HL-60/S4 (cell line): ENCODE data around the gene TNPO1.
"Not testable (repeated sequence)": the region's sequence is repeated elsewhere in the genome, so short reads cannot be mapped to it uniquely, and the experiment has no call there.

Source experiments
- in situ Hi-C: fragments of 300-500 bp; cut with MboI; formaldehyde crosslinking; loops from 2 replicates; pipeline ENCODE4 v1.14.3; 2022; ENCODE audit warnings: low sequenced_read_pairs

The TNPO1 gene

DNA sequence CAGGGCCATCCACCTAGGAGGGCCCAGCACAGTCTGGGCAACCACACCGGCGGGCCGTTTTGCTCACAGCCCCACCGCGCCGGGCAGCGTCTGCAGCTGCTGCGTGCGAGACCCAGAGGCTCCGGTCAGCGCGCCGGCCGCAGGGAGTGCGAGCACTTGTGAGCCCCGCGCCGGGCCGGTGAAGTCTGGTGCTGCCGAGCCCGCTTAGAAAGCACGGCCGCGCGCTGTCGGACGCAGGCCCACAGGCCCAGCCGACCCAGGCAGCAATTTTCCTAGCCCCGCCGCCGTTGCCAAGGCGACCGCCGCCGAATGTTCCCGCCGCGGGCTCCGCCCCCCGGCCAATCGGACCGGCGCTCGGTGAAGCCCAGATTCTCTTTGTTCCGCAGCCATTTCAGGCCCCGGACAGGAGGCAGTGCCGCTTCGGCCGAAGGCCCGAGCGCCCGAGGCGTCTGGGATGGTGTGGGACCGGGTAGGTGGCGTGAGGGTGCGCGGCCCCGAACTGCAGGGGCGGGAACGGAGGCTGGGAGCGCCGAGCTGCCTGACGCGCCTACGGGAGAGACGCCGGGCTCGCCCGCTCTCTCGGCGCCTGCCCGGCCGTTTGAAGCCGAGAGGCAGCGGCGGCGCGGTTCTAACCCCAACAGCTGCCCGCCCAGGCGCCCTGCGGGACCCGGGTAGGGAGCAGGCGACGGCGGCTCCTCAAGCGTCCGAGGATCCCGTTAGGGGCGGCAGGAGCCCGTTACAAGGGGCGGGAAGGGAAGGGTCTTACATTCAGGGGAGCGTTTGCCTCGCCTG is at the start of gene TNPO1:
Gene TNPO1, plus strand, starts transcription at position 378 of the 792 bp plus-strand sequence. Its CDS starts 77 bp downstream, at position 455.
- in situ Hi-C loops: loop anchor here (5.0 kb wide), 1 partner anchor 204 kb away; no protein-coding TSS in a partner anchor

DNA sequence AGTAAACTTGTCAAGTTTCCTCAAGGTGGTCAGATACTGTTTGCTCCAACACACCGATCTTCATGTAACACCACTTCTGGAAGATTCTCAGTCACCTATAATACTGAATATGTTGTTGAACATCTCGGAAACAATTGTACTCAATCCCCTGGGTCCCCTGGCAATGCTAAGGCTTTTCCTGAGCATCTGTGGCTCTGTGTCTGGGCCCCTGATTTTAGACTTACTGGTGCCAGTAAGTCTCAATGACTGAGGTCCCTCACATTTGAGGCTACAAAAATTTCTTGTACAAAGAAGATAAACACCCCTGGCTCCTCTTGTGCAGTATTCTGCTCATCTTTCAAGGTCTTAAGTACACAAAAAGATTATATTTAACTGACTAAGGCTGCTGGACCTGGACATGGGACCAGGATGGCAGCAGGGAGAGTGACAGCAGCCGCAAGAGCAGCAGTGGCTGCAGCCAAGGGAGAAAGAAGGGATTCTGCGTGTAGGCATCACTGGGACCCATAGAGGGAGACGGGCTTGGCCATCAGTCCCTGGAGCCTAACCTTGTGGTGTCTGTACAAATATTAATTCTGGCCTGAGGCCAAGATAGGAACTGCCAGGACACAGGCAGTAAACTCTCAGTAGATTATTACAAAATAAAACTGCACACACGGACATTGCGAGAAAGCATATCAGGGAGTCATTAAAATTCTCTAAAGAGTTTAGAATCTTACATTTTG is 49.0 kb upstream of the TNPO1 start:
- in situ Hi-C loops: no loop called here

DNA sequence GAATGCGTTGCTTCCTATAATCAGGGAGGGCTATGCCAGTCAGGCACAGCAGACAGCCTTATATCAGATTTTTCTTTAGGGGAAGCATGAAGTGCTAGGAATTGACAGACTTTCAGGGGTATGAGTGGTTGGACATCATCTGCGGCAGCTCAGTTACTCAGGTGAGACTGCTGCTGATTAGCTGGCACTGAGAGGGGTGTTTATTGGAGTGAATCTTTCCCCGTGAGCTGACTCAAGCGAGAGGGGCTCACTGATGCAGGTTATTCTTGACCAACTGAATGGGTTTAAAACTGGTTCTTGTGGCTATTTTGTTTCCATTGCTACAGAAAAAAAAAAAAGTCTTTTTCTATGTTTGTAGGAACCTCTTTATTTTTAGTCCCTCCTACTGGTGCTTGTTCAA is 46.2 kb upstream of the TNPO1 start:
- in situ Hi-C loops: no loop called here

DNA sequence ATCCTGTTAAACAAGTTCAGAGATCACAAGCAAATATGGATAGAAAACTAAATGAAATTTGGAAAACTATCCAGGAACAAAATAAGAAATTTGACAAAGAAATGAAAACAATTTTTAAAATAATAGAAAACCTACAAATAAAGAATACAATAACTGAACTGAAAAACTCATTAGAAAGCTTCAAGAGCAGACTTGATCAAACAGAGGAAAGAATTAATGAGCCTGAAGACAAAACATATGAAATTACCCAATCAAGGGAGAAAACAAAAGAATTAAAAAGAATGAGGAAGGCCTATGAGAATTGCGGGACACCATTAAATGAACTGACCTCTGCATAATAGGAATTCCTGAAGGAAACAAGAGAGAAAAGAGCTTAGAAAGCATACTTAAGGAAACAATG is 39.8 kb upstream of the TNPO1 start:
- in situ Hi-C loops: no loop called here

DNA sequence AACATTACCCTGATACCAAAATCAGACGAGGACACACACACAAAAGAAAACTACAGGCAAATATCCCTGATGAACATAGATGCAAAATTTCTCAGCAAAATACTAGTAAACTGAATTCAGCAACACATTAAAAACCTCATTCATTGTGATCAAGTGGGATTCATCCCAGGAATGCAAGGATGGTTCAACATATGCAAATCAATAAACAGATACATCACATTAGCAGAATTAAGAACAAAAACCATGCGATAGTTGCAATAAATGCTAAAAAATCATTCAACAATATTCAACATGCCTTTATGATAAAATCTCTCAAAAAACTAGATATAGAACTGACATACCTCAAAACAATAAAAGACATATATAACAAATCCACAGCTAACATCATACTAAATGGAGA is 36.9 kb upstream of the TNPO1 start:
- in situ Hi-C loops: no loop called here

DNA sequence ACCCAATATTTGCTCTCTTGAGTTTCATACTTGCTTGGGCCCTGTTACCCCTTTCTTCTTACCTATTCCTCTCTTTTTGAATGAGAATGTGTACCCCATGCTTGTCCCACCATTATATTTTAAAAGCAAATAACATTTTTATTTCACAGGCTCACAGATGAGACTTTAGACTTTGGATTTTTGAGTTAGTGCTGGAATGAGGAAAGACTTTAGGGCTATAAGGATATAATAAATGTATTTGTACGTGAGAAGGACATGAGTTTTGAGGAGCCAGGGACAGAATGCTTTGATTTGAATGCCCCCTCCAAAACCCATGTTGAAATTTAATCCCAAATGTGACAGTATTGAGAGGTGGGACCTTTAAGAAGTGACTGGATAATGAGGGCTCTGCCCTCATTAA is 33.1 kb upstream of the TNPO1 start:
- in situ Hi-C loops: no loop called here

DNA sequence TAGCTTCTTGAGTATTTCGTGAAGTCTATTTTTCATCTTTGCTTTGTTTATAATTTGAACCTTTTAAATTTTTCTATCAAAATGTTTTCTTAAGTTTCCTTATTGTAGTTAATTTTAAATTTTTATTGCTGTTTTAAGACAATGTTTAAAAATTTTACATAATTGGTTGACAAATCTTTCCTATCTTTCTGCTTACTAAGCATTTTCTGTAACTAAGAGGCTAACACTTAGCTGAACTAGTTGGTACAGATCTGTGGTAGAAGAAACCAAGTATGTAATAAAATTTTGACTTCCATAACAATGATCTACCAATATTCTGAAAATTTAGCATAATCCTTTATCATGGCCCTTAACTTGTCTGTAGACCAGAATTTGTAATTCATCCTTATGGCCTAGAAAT is 32.3 kb upstream of the TNPO1 start:
- in situ Hi-C loops: no loop called here

DNA sequence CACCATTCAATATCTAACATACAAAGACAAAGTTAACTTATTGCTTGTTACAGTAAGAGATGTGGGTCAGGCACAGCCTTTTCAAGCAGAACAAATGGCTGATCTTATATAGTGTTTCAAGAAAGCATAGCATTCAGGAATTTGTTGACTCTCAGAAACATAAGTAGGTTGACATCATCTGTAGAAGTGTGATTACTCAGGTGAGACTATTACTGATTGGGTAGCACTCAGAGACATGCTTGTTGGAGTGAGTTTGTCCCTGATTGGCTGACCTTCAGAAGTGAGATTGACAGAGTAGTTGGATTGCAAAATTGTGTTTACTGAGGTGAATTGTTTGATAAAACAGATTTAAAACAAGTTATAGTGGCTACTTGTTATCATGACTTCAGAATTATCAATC is 30.7 kb upstream of the TNPO1 start:
- in situ Hi-C loops: no loop called here

DNA sequence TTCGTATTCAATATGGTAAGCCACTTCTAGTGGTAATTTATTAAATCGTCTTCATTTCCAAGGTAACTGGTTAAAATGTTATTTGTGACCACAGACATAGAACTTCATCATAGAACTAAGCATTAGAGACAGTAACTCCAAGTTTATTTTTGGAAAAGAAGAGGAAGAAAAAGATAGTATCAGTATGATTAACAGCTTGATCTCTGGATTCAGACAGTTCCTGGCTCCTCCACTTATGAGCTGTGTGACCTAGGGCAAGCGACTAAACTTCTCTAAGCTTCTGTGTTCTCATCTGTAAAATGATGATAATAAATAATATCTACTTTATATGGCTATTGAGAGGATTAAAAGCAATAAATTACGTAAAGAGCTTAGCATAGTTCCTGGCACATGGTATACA is 29.8 kb upstream of the TNPO1 start:
- in situ Hi-C loops: no loop called here

DNA sequence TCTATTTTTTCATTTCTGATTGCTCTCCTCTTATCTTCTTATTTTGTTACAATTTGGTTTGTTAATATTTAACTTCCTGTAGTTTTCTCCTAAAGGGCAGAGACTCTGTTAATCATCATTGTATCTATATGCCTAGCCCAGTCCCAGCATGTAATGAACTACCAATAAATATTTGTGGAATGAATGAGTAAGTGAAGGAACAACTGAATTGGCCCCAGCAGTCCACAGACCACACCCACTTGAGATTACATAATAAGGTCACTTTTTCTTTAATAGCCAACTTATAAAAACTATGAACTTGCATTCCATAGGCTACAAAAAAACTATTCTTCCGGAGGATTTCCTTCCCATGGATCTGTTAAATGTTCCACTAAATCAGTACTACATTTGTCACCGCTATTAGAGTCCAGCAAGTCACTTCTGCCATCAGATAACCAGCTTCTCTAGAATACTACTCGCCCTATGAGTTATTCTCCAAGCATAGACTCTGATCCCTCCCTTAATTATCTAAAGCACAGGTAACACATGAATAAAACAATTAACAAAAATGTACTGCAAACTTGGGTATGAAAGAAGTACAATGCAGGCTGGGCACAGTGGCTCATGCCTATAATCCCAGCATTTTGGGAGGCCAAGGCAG is 27.5 kb upstream of the TNPO1 start:
- in situ Hi-C loops: no loop called here

DNA sequence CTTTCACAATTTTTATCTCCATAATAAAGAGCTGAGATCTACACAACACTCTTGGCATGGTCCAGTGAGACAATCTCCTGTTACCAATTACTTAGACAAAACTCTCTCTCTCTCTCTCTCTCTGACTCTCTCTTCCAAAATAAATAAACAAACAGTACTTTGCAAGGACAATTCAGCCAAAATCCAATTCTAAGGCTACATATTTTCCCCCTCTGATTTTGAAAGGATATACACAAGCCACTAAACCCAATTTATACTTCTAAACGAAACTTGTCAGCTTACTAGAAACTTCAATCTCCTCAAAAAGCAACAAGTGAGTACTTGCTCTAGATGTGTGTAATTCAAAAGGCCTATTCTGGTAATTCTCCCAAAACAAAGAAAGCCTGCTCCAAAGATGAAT is 26.3 kb upstream of the TNPO1 start:
- in situ Hi-C loops: no loop called here

DNA sequence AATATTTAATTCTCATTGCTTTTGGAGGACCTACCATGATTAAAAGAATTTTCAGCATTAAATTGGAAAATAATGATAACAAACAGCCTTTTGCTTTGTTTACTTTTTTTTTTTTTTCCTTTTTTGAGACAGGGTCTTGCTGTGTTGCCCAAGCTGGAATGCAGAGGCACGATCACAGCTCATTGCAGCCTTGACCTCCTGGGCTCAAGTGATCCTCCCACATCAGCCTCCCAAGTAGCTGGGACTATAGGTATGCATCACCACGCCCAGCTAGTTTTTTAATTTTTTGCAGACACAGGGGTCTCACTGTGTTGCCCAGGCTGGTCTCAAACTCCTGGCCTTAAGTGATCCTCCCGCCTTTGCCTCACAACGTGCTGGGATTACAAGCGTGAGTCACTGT is 23.8 kb upstream of the TNPO1 start:
- in situ Hi-C loops: not testable (repeated sequence)

DNA sequence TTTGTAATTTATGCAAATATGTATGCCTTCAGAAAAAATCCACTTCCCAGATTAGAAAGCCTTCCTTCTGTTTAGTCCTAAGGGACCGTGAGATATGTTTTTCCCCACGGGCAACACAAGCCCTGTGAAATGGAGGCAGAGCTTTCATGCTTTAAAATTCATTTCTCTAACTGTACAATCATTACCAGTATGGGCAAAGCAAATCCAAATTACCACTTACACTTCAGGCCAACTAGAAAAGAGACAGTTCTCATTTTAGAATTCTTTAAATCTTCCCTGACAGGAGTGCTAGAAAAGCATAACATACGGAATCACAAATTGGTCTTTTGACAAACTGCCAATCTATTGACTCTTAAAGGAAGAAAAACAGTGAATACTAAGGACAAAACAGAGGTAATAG is 20.5 kb upstream of the TNPO1 start:
- in situ Hi-C loops: no loop called here

DNA sequence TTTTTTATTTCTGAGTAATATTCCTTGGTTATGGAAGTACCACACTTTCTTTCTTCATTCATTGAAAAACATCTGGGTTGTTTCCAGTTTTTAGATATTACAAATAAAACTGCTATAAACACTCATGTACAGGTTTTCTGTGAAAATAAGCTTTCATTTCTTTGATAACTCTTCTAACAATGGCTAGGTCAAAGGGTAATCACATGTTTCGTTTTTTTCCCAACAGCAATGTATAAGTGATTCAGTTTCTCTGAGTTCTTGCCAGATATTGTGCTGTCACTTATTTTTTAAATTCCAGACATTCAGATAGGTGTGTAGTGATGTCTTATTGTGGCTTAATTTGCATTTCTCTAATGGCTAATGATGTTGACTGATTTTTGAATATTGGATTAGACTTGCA is 16.7 kb upstream of the TNPO1 start:
- in situ Hi-C loops: no loop called here

DNA sequence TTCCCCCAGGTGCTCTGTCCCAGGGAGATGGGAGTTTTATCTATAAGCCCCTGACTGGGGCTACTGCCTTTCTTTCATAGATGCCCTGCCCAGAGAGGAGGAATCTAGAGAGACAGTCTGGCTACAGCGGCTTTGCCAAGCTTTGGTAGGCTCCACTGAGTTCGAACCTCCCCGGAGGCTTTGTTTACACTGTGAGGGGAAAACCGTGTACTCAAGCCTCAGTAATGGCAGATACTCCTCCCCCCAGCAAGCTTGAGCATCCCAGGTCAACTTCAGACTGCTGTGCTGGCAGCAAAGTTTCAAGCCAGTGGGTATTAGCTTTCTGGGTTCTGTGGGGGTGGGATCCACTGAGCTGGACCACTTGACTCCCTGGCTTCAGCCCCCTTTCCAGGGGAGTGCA is 7.8 kb upstream of the TNPO1 start:
- in situ Hi-C loops: not testable (repeated sequence)

DNA sequence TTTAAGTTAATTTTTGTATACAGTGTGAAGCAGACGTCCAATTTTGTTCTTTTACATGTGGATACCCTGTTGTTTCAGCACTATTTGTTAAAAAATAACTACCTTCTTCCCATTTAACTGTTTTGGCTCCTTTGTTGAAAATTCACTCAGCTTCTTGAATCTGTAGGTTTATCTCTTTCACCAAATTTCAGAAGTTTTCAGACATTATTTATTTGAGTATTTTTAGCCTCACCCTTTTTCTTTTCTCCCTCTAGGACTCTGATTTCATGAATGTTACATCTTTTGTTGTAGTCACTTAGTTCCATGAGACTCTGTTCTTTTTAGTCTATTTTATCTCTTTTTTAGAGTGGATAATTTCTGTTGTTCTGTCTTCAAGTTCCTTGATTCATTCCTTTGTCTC is 4.6 kb upstream of the TNPO1 start:
- in situ Hi-C loops: no loop called here

DNA sequence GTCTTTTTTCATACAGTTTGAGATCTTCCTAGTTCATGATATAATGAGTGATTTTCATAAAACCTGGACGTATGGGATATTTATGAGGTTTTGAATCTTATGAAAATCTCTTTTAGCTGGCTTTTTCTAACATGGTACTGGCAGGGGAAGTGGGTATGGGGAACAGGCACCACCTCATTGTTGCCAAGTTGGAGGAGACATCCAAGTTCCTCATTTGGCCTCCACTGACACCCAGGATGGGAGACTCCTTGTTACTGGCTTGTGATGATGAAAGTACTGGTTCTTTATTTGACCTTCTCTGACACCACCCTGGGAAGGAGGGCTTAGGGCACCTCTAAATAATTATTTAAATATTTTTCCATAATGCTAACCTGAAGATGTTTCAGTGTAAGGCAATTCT is 4.0 kb upstream of the TNPO1 start:
- in situ Hi-C loops: no loop called here

DNA sequence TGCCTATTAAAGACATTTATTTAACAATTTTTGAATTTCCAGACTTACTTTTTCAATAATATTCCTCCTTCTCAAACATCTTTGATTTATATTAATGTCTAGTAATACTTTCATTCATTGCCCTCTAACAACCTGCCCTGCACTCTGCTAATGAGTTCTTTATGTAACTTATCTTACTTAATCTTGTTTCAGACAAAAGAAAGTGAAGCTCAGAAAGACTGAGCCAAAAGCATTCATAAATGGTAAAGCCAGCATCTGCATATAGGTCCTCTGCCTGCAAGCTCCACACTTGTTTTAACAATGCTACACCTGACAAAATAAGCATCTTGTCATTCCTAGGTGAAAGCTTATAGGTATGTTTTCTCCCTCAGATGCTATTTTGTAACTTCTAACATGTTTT is 2.4 kb upstream of the TNPO1 start:
- in situ Hi-C loops: no loop called here

DNA sequence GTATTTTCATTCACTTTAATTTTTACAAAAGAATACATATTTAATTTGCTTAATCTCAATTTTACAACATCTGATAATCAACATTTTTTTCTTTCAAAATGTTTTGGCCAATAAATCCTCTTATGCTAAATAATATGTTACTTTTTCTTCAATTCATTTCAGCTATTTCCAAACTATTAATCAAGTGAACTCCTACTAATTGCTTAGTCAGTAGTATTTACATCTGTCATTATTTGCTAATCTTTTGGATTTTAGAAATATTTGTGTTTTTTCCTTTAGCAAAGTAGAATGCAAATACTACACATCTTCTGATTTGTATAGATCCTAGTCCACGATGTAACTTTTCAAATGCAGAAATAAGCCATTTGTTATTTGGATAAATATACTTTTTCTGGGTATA is 1.6 kb upstream of the TNPO1 start:
- in situ Hi-C loops: loop anchor here (5.0 kb wide), 1 partner anchor 203 kb away; no protein-coding TSS in a partner anchor

DNA sequence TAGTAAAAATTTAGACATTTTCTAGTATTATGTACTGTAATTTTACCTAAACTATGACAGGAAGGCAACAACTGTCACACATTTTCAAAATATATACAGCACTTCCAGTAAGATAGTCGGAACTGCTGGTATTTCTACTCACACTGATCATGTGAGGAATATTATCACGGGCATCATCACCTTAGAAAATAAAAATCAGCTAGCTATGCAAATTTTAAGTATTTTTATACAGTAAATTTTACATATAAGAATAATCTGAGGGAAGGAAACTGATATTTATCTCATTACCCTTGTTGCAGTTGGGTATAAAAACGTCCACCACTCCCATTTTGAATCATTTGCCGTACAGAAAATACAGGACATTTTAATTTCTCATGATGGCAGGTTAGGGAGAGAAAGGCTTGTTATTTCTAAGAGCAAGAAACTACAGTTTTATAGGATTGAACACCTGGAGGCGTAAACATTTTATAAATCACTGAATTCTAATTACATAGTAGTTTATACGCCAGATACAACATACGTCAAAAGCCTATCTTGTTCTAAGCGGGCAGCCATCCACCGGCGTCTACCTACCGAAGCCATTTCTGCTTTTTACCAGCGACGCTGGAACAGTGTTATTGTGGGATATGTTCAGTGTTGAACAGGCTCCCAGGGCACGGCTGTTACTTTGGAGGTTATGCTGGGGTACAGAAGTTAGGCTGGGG is 729 bp upstream of the TNPO1 start:
- in situ Hi-C loops: loop anchor here (5.0 kb wide), 1 partner anchor 203 kb away; no protein-coding TSS in a partner anchor

DNA sequence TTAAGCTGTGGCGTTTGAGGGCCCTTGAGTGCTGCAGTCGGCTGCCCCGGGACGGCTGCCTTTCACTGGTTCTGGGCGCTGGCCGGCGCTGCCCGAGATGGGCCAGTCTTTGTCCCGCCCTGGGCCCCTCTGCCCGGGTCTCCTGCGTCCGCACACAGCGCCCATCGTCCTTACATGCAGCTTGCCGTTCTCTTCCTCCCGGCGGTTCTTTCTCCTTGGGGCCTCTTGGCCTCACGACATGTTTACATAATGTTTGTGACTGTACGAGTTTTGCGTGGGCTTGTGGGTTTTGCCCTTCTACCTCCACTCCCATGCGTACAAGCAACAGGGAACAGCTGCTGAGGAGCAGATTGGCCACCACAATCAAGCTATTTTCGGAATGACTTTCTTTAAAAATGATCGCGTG is 618 bp downstream of the TNPO1 start:
- in situ Hi-C loops: loop anchor here (5.0 kb wide), 1 partner anchor 205 kb away; no protein-coding TSS in a partner anchor
